Activated T-cell treated with anti-CD3 and anti-CD28 coated beads, Interleukin-2, amount 50 U/mL, for 48 hours (primary cell): Measurements from ENCODE around the gene SEC14L2.
"Not testable (repeated sequence)": the region's sequence is repeated elsewhere in the genome, so short reads cannot be mapped to it uniquely, and the experiment has no call there.

Source experiments
- DNase-seq, 2 experiments: peaks; one replicate each; pipeline ENCODE4 v3.0.0-alpha.2; 2020

SEC14L2 gene

DNA sequence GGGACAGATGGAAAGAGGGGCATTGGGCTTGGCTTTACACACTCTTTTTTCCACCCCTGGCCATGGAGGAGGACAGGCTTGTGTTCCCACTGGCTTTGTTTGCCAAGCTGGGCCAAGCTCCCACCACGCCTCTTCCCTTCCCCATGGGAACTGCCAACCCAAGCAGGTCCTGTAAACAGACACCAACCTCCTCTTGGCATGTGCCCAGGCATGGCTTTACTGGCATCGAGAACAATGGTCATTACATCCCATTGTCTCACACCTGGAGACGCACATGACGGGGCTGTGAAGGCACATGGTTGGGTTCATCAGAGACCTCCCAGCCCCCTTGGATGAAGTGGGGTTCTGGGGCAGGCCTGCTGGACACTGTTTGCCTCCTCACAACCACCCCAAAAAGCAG lies 63.3 kb downstream of the SEC14L2 start:
- DNase-seq = no peak

DNA sequence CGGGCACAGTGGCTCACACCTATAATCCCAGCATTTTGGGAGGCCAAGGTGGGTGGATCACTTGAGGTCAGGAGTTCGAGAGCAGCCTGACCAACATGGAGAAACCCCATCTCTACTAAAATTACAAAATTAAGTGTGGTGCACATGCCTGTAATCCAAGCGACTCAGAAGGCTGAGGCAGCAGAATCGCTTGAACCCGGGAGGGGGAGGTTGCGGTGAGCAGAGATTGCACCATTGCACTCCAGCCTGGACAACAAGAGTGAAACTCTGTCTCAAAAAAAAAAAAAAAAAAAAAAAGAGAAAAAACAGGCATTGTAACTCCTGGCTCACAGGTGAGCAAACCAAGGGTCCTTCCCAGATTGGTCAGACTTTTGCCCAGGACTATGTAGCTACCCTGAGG lies 63.7 kb downstream of the SEC14L2 start:
- not testable (repeated sequence) for DNase-seq

DNA sequence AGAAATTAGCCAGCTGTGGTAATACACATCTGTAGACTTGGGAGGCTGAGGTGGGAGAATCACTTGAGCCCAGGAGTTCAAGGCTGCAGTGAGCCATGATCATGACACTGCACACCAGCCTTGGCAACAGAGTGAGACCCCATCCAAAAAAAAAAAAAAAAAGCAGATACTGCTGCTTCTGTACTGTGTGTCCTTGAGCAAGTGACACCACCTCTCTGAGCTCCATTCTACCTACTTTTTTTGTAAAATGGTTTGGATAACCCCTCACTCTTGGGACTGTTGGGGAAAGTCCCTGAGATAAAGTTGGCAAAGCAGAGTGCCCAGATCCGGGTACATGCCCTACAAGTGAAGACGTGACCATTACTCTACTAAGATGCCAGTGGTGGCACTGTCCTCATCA lies 72.3 kb downstream of the SEC14L2 start:
- no peak for DNase-seq

DNA sequence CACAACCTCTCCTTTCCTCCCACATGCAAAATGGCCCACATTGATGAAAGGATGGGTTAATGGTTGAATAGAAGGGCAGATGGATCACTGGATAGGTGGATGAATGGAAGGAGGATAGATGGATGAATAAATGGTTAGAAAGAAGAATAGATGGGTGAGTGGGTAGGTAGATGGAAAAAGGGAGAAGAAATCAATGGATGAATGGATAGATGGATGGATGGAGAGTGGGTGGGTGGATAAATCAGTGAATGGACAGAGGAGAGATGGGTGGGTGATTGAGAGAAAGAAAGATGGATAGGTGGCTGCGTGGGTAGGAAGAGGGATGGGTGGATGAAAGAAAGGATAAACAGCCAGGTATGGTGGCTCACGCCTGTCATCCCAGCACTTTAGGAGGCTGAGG lies 73.8 kb downstream of the SEC14L2 start:
- no peak for DNase-seq

DNA sequence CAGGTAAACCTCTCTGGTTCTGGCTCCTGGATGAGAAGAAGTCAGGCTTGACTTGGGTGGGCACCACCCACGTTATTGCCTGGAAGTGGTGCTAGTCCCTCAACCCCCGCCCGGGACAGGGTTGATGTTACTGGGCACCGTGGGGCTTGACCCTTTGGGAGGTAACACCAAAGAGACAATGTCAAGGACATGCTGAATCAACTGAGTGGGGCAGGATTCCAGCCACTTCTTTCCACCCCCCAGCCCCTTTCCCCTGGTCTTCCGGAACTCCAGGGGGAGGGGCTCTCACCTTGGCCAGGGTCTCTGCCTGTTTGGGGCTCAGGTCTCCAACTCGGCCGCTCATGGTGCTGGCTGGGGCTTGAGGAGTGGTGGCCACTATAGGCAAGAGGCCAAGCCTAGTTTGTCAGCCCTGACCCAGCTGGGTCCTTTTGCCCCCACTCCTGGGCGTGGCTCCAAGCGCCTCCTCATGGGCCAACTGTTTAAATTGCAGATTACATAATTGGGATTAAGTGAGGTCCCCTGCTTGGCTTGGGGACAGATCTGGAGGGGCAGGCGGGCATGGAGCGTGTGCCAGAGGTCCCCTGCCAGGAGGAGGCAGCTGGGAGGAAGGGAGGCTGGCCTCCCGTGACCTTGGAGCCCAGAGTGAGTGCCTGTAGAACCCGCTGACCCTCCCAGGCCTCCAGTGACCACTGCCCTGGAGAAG lies 74.9 kb downstream of the SEC14L2 start, which contains the start of gene SEC14L3:
Gene SEC14L3, minus strand, starts transcription at position 402 of the 703 bp plus-strand sequence. Its CDS starts 59 bp downstream, at position 343.
- no peak for DNase-seq

DNA sequence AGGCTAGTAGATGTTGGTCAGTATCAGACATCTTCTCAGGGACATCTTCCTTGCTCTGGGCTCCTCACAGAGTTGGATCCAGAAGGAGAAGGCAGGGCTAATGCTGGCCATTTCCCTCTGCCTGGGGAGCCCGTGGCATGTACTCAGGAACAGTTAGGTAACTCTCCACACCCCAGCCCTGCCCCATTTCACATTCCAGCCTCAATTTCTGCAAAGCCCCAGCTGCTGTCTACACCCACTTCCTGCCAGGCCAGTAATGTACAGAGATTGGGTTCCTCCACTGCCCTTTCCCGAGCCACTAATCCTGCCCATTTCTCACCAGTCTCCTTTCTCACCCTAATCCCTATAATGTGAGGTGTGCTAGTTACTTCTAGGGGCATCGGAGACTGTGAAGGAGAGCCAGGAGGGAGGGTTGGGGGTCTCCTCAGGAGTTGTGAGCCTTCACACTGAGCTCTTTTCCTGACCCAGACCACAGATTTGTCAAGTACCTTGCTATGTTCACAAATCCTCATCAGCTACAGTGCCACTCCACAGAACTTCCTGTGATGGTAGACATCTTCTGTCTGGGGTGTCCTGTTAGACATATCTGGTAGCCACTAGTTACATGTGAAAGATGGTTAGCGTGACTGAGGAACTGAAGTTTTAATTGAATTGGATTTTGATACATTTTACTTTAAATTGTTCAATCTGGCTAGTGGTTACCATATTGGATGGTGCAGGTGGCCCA lies 76.3 kb downstream of the SEC14L2 start:
- DNase-seq = no peak

DNA sequence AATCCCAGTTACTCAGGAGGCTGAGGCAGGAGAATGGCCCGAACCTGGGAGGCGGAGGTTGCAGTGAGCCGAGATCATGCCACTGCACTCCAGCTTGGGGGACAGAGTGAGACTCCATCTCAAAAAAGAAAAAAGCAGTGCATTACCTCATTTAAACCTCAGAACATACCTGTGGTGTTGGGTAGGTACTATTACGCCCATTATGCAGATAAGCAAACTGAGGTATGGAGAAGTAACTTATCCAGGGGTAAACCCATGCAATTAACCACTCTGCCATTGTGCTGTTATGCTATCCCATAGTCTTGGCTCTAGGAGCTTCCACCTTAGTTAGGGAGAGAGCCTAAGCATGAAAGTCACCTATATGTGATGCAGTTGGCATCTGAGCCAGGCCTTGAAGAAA lies 77.3 kb downstream of the SEC14L2 start:
- DNase-seq = no peak
